MCF 10A (cell line): ENCODE results near the gene SNX10. TPM values are rescaled to one million over a fixed set of nuclear protein-coding genes. Genes with fewer than 3 reads are reported as not detected.
A peak's percentile ranks its signal among the peaks of the same experiment; 100 is the strongest.

ENCODE experiments used
- BruUV-seq: library from RNA; stranded (reverse); fragments of 400-500 nt; replicated peaks from 2 replicates; lab custom pipeline; 2021; lab: Mats Ljungman, UMichigan
- CTCF ChIA-PET: fragments of 300-600 bp; sonication (Branson Sonifier 250); formaldehyde crosslinking; extraction: SDS; loops from one replicate; lab custom pipeline; 2021; ENCODE audit warnings: antibody characterized with exemption, inconsistent platforms; lab: Yijun Ruan, JAX
- POLR2A ChIA-PET: fragments of 300-600, 350-650 bp; sonication (Branson Sonifier 250); formaldehyde crosslinking; extraction: SDS; loops from one replicate; lab custom pipeline; 2020; ENCODE audit warnings: antibody characterized with exemption, inconsistent platforms; lab: Yijun Ruan, JAX
- DNase-seq: peaks from one replicate; pipeline ENCODE4 v3.0.0-alpha.2; 2018; ENCODE audit not compliant: unreplicated experiment
- H3K27ac Mint-ChIP-seq: one replicate; pipeline ENCODE4 v1.8.0; 2022; ENCODE audit warnings: mild to moderate bottlenecking, low read depth, mixed read lengths; ENCODE audit not compliant: unreplicated experiment
- H3K27me3 Mint-ChIP-seq: one replicate; pipeline ENCODE4 v1.8.0; 2022; ENCODE audit warnings: mixed read lengths; ENCODE audit not compliant: insufficient read depth, unreplicated experiment
- H3K36me3 Mint-ChIP-seq: one replicate; pipeline ENCODE4 v1.8.0; 2022; ENCODE audit warnings: mild to moderate bottlenecking, moderate library complexity, mixed read lengths; ENCODE audit not compliant: insufficient read depth, unreplicated experiment
- H3K4me1 Mint-ChIP-seq: one replicate; pipeline ENCODE4 v1.8.0; 2022; ENCODE audit warnings: mixed read lengths; ENCODE audit not compliant: insufficient read depth, unreplicated experiment
- H3K4me3 Mint-ChIP-seq: one replicate; pipeline ENCODE4 v1.8.0; 2022; ENCODE audit warnings: mild to moderate bottlenecking, moderate library complexity, mixed read lengths; ENCODE audit not compliant: unreplicated experiment
- H3K9me3 Mint-ChIP-seq: one replicate; pipeline ENCODE4 v1.8.0; 2022; ENCODE audit warnings: mixed read lengths; ENCODE audit not compliant: unreplicated experiment
- CTCF ChIP-seq: fragments of 200-600 bp; IDR thresholded peaks from one replicate; pipeline ENCODE4 v1.8.0; 2022; ENCODE audit warnings: antibody characterized with exemption, mild to moderate bottlenecking; ENCODE audit not compliant: unreplicated experiment
- intact Hi-C: fragments of 100-400 bp; cut with micrococcal nuclease; formaldehyde crosslinking; loops from 2 replicates; pipeline ENCODE4 v1.14.1; 2022
- total RNA-seq: library from RNA; stranded (reverse); gene quantifications from 2 replicates; pipeline ENCODE4 v1.2.3, GENCODE V29; 2022

The SNX10 gene
- total RNA-seq, 1 experiment from 2014 or later = 7.1 TPM

- H3K9me3 Mint-ChIP-seq = no peaks in the 10 kb centered on the region
- no peak overlapping the region for H3K27ac Mint-ChIP-seq
- DNase-seq = no peak
- no TSS peak for BruUV-seq
- ChIA-PET POLR2A (interaction anchor here (0.6 to 1.0 kb wide), 2 partner anchors 10 to 83 kb away, joined by 3 read pairs; no protein-coding TSS in a partner anchor), CTCF (interaction anchor here (1.3 kb wide), 1 partner anchor 20 kb away, joined by 4 read pairs; no protein-coding TSS in a partner anchor)
- H3K4me3 Mint-ChIP-seq = no peak overlapping the region
- no peak for TF ChIP-seq CTCF
- H3K27me3 Mint-ChIP-seq = no peaks in the 10 kb centered on the region
- peaks cover 12% of the 10 kb centered on the region for H3K4me1 Mint-ChIP-seq
- H3K36me3 Mint-ChIP-seq = no peaks in the 10 kb centered on the region
- intact Hi-C loops = no loop called here
These were observed 14.4 kb downstream of the SNX10 start for GRCh38 chr7:26305869-26306665.

GRCh38 chr7:26306790-26307189, 15.1 kb downstream of the SNX10 start:
- POLR2A ChIA-PET = interaction anchor here (1.0 kb wide), 1 partner anchor 11 kb away, joined by 3 read pairs; no protein-coding TSS in a partner anchor
- H3K4me1 Mint-ChIP-seq = peaks cover 12% of the 10 kb centered on the region

DNA sequence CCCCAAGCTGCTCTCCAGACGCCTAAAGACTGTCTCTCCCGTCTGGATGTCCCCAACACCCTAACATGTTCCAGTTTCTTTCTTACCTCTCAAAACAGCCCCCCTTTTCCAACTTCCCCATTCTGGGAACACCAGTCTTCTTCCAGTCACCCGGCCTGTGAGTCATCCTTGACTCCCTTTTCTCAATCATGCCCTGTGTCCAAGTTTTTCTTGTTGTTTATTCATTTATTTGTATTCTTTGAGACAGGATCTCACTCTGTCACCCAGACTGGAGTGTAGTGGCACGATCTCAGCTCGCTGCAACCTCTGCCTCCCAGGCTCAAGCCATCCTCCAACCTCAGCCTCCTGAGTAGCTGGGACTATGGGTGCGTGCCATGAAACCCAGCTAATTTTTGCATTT, 15.6 kb downstream of the SNX10 start:
- BruUV-seq = no TSS peak
- H3K9me3 Mint-ChIP-seq = no peaks in the 10 kb centered on the region
- no peak overlapping the region for H3K4me3 Mint-ChIP-seq
- H3K27me3 Mint-ChIP-seq = no peaks in the 10 kb centered on the region
- no peak for TF ChIP-seq CTCF
- H3K4me1 Mint-ChIP-seq = peaks cover 12% of the 10 kb centered on the region
- peak; percentile 85 for DNase-seq
- ChIA-PET CTCF (interaction anchor here (0.6 kb wide), 2 partner anchors 21 to 352 kb away, joined by 3 to 7 read pairs; no protein-coding TSS in a partner anchor), POLR2A (interaction anchor here (1.0 kb wide), 1 partner anchor 12 kb away, joined by 3 read pairs; no protein-coding TSS in a partner anchor)
- H3K36me3 Mint-ChIP-seq = no peaks in the 10 kb centered on the region
- intact Hi-C loops = no loop called here
- H3K27ac Mint-ChIP-seq = peak overlapping the region; percentile 13

More at GRCh38 chr7:26306790-26307189, 15.1 kb downstream of the SNX10 start:
- no TSS peak for BruUV-seq
- no peak overlapping the region for H3K4me3 Mint-ChIP-seq
- DNase-seq = no peak
- H3K27me3 Mint-ChIP-seq = no peaks in the 10 kb centered on the region
- H3K27ac Mint-ChIP-seq = peak overlapping the region; percentile 13
- no peak for TF ChIP-seq CTCF
- intact Hi-C loops = no loop called here
- CTCF ChIA-PET = interaction anchor here (0.6 kb wide), 1 partner anchor 352 kb away, joined by 7 read pairs; no protein-coding TSS in a partner anchor
- no peaks in the 10 kb centered on the region for H3K9me3 Mint-ChIP-seq
- H3K36me3 Mint-ChIP-seq = no peaks in the 10 kb centered on the region

DNA sequence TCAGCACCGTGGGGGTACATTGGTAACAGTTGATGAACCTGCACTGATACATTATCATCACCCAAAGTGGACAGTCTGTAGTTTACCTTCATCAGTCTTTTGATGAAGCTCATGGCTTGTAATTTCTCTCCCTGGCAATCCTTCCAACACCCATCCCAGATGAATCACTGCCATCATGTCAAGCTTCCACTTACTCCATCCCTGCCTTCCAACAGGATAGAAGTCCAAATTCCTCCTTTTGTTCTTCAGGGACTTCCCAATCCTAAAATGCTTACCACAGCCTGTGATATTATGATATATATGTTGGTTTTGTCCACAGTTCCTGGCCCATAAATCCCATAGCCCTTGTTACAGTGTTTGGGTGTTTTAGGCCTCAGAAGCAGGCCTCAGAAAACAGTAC, 16.1 kb downstream of the SNX10 start:
- Mint-ChIP-seq H3K9me3 (no peaks in the 10 kb centered on the region), H3K4me3 (no peak overlapping the region), H3K27ac (no peak overlapping the region), H3K27me3 (no peaks in the 10 kb centered on the region), H3K36me3 (no peaks in the 10 kb centered on the region), H3K4me1 (peaks cover 12% of the 10 kb centered on the region)
- intact Hi-C loops = no loop called here
- TF ChIP-seq CTCF = no peak
- ChIA-PET CTCF (interaction anchor here (0.5 to 0.6 kb wide), 3 partner anchors 20 to 691 kb away, joined by 3 to 7 read pairs (median 4); no protein-coding TSS in a partner anchor), POLR2A (no interaction called here)
- BruUV-seq = no TSS peak
- no peak for DNase-seq
